C4-2B (cell line): ENCODE measurements around the gene CFAP74.

Experiments
- H3K27ac ChIP-seq: fragments of 450-650 bp; 2 replicates; pipeline ENCODE4 v1.5.1; 2017
- CTCF ChIP-seq: fragments of 450-650 bp; conservative IDR thresholded peaks from 2 replicates; pipeline ENCODE4 v1.5.1; 2017; ENCODE audit warnings: mild to moderate bottlenecking
- ZFX ChIP-seq: fragments of 450-650 bp; IDR thresholded peaks from 2 replicates; pipeline ENCODE4 v1.6.1; 2017

Gene CFAP74

GRCh38 chr1:2037314-2037979 lies 33.9 kb upstream of the CFAP74 start:
- no peak overlapping the region for H3K27ac ChIP-seq
- TF ChIP-seq ZFX (no peak), CTCF (no peak)

GRCh38 chr1:2036287-2036686 lies 32.7 kb upstream of the CFAP74 start:
- no peak for TF ChIP-seq ZFX
- TF ChIP-seq CTCF: no peak

GRCh38 chr1:2033165-2033564 lies 29.6 kb upstream of the CFAP74 start:
- H3K27ac ChIP-seq: no peak overlapping the region
- no peak for TF ChIP-seq CTCF
- no peak for TF ChIP-seq ZFX

More at GRCh38 chr1:2036287-2036686, 32.7 kb upstream of the CFAP74 start:
- H3K27ac ChIP-seq: no peak overlapping the region

GRCh38 chr1:2032737-2033136 lies 29.2 kb upstream of the CFAP74 start:
- TF ChIP-seq CTCF (no peak), ZFX (no peak)

GRCh38 chr1:2031546-2032540 lies 28.3 kb upstream of the CFAP74 start:
- TF ChIP-seq ZFX: no peak
- TF ChIP-seq CTCF: no peak
- no peak overlapping the region for H3K27ac ChIP-seq

More at GRCh38 chr1:2032737-2033136, 29.2 kb upstream of the CFAP74 start:
- no peak overlapping the region for H3K27ac ChIP-seq

GRCh38 chr1:2030076-2030871 lies 26.7 kb upstream of the CFAP74 start:
- H3K27ac ChIP-seq: no peak overlapping the region
- TF ChIP-seq ZFX: no peak
- TF ChIP-seq CTCF: no peak
